H7 (cell line): Measurements from ENCODE around the gene NAV3. TPM values are rescaled to one million over a fixed set of nuclear protein-coding genes. Genes with fewer than 3 reads are reported as not detected.

ENCODE experiments used
- DNase-seq: peaks from one replicate; pipeline ENCODE4 v3.0.0; 2012
- H3K27me3 ChIP-seq: 2 replicates; pipeline ENCODE4 v1.6.0; 2011; ENCODE audit warnings: mild to moderate bottlenecking, low read length; ENCODE audit not compliant: control insufficient read depth, insufficient read depth
- H3K36me3 ChIP-seq: replicated peaks from 2 replicates; pipeline ENCODE4 v1.5.1; 2011; ENCODE audit warnings: low read length; ENCODE audit not compliant: control insufficient read depth, insufficient read depth
- H3K4me3 ChIP-seq: 2 replicates; pipeline ENCODE4 v1.5.1; 2011; ENCODE audit warnings: low read depth, mild to moderate bottlenecking, control low read depth, low read length, moderate library complexity; ENCODE audit not compliant: insufficient read depth
- total RNA-seq: library from RNA; depleted of rRNA; stranded (reverse); fragments of >200 nt; shearing (Covaris generic); gene quantifications from 2 replicates; pipeline ENCODE4 v1.2.3, GENCODE V29; 2014; rRNA removed

Gene NAV3
- 0.14 and 4.2 TPM in 2 replicates for total RNA-seq

GRCh38 chr12:77830583-77831351 is at the start of gene NAV3:
Gene NAV3, plus strand, starts transcription at chr12:77830894. Its CDS starts 568 bp downstream, at chr12:77831462.
- Histone ChIP-seq H3K36me3 (no peaks in the 10 kb centered on the region), H3K4me3 (no peak within 1 kb of the TSS), H3K27me3 (no peaks in the 10 kb centered on the region)
- no peak for DNase-seq

- no peaks in the 10 kb centered on the region for H3K27me3 ChIP-seq
- no peak overlapping the region for H3K4me3 ChIP-seq
- H3K36me3 ChIP-seq = no peaks in the 10 kb centered on the region
- no peak for DNase-seq
Observed at GRCh38 chr12:77782034-77782433, 48.7 kb upstream of the NAV3 start.

GRCh38 chr12:77782766-77783165 is 47.9 kb upstream of the NAV3 start:
- H3K4me3 ChIP-seq = no peak overlapping the region
- no peak for DNase-seq
- H3K36me3 ChIP-seq = no peaks in the 10 kb centered on the region
- no peaks in the 10 kb centered on the region for H3K27me3 ChIP-seq

GRCh38 chr12:77785211-77785610 is 45.5 kb upstream of the NAV3 start:
- no peak for DNase-seq
- H3K4me3 ChIP-seq = no peak overlapping the region
- H3K27me3 ChIP-seq = no peaks in the 10 kb centered on the region
- no peaks in the 10 kb centered on the region for H3K36me3 ChIP-seq

- H3K36me3 ChIP-seq = no peaks in the 10 kb centered on the region
- H3K4me3 ChIP-seq = no peak overlapping the region
Observed at GRCh38 chr12:77786675-77787074, 44.0 kb upstream of the NAV3 start.

GRCh38 chr12:77788231-77789168 is 42.2 kb upstream of the NAV3 start:
- Histone ChIP-seq H3K36me3 (no peaks in the 10 kb centered on the region), H3K27me3 (no peaks in the 10 kb centered on the region), H3K4me3 (no peak overlapping the region)
- DNase-seq = no peak

More at GRCh38 chr12:77786675-77787074, 44.0 kb upstream of the NAV3 start:
- no peak for DNase-seq
- H3K27me3 ChIP-seq = no peaks in the 10 kb centered on the region

GRCh38 chr12:77795699-77796098 is 35.0 kb upstream of the NAV3 start:
- DNase-seq = no peak
- no peak overlapping the region for H3K4me3 ChIP-seq
- H3K27me3 ChIP-seq = no peaks in the 10 kb centered on the region
- no peaks in the 10 kb centered on the region for H3K36me3 ChIP-seq

- Histone ChIP-seq H3K4me3 (no peak overlapping the region), H3K27me3 (no peaks in the 10 kb centered on the region), H3K36me3 (no peaks in the 10 kb centered on the region)
- no peak for DNase-seq
Observed at GRCh38 chr12:77796775-77797174, 33.9 kb upstream of the NAV3 start.

GRCh38 chr12:77800501-77800900 is 30.2 kb upstream of the NAV3 start:
- H3K27me3 ChIP-seq = no peaks in the 10 kb centered on the region
- no peak for DNase-seq
- H3K36me3 ChIP-seq = no peaks in the 10 kb centered on the region
- no peak overlapping the region for H3K4me3 ChIP-seq

- no peaks in the 10 kb centered on the region for H3K36me3 ChIP-seq
- no peak for DNase-seq
- H3K27me3 ChIP-seq = no peaks in the 10 kb centered on the region
- no peak overlapping the region for H3K4me3 ChIP-seq
Observed at GRCh38 chr12:77808534-77808933, 22.2 kb upstream of the NAV3 start.

GRCh38 chr12:77813558-77813957 is 17.1 kb upstream of the NAV3 start:
- H3K4me3 ChIP-seq = no peak overlapping the region
- no peaks in the 10 kb centered on the region for H3K27me3 ChIP-seq
- no peak for DNase-seq
- H3K36me3 ChIP-seq = no peaks in the 10 kb centered on the region

GRCh38 chr12:77814386-77814785 is 16.3 kb upstream of the NAV3 start:
- H3K36me3 ChIP-seq = no peaks in the 10 kb centered on the region

GRCh38 chr12:77816196-77816595 is 14.5 kb upstream of the NAV3 start:
- H3K27me3 ChIP-seq = no peaks in the 10 kb centered on the region
- DNase-seq = no peak

More at GRCh38 chr12:77814386-77814785, 16.3 kb upstream of the NAV3 start:
- Histone ChIP-seq H3K4me3 (no peak overlapping the region), H3K27me3 (no peaks in the 10 kb centered on the region)
- DNase-seq = no peak

GRCh38 chr12:77817276-77817675 is 13.4 kb upstream of the NAV3 start:
- Histone ChIP-seq H3K4me3 (no peak overlapping the region), H3K36me3 (no peaks in the 10 kb centered on the region), H3K27me3 (no peaks in the 10 kb centered on the region)
- no peak for DNase-seq

More at GRCh38 chr12:77816196-77816595, 14.5 kb upstream of the NAV3 start:
- Histone ChIP-seq H3K4me3 (no peak overlapping the region), H3K36me3 (no peaks in the 10 kb centered on the region)

GRCh38 chr12:77818351-77818750 is 12.3 kb upstream of the NAV3 start:
- Histone ChIP-seq H3K36me3 (no peaks in the 10 kb centered on the region), H3K4me3 (no peak overlapping the region)
- no peak for DNase-seq

More at GRCh38 chr12:77818351-77818750, 12.3 kb upstream of the NAV3 start:
- H3K27me3 ChIP-seq = no peaks in the 10 kb centered on the region
